HG03066 (cell line): ENCODE measurements around the gene FOXO1.

ENCODE experiments used
- ATAC-seq: cut with Tn5 transposase; IDR thresholded peaks from one replicate; pipeline ENCODE4 v1.9.1; 2021; ENCODE audit warnings: low read depth; ENCODE audit not compliant: unreplicated experiment

FOXO1 gene

GRCh38 chr13:40611635-40612034 is 54.8 kb downstream of the FOXO1 start:
- ATAC-seq: no peak

- ATAC-seq: no peak
Measured at GRCh38 chr13:40611004-40611403, 55.4 kb downstream of the FOXO1 start.

- ATAC-seq: no peak
Measured at GRCh38 chr13:40609972-40610726, 56.3 kb downstream of the FOXO1 start.

DNA sequence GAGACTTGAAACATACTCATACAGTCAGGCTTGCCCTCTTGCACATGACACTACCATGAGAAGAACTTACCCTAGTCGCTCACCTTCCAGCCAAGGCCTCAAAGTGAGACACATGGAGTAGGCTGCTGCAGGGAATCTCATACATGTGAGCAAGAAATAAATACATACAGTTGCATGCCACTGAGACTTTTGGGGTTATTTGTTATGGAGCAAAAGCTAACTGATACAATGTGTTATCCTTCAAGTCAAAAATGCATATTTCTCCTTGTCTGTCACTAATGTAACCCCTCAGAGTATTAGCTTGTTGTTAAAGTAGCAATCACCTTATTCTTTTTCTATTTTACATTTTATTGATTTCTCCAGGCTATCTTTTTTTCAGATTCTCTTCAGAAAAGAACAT is 58.1 kb downstream of the FOXO1 start:
- no peak for ATAC-seq

DNA sequence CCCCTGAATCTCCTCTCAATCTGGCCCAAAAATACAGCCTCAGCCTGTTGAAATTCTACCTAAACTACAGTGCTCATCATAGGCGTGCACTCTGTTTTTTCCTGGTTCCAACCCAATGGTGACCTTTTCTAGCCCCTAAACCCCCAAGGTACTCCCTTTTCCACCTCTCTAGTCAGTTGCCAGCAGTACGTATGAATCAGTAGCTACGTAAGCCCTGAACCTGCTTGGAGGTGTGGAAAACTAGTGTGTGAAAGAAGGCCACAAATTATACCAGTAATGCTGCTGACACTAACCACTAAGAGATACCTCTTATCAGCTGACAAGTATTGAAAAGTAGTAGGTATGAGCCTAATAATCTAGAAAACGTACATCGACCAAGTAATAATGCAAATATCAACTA is 60.9 kb downstream of the FOXO1 start:
- ATAC-seq: no peak

DNA sequence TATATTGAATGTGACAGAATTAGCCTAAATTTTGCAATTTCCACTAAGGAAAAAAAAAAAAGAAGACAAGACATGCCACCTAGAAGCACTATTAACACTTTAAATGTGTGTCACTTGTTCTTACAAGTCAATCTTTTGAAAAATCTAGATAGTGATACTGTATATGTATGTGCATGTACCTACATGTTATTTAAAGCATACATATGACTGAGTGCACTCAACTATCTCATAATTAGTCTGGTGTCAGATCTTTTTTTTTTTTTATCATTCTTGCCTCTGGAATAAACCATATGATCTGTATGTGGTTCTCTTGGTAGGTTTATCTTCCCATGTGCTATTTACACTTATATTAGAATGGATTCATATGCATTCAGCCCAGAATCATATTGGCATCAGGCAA is 62.3 kb downstream of the FOXO1 start:
- no peak for ATAC-seq

GRCh38 chr13:40600149-40600751 is 66.2 kb downstream of the FOXO1 start:
- no peak for ATAC-seq

GRCh38 chr13:40599747-40600146 is 66.7 kb downstream of the FOXO1 start:
- ATAC-seq: no peak

DNA sequence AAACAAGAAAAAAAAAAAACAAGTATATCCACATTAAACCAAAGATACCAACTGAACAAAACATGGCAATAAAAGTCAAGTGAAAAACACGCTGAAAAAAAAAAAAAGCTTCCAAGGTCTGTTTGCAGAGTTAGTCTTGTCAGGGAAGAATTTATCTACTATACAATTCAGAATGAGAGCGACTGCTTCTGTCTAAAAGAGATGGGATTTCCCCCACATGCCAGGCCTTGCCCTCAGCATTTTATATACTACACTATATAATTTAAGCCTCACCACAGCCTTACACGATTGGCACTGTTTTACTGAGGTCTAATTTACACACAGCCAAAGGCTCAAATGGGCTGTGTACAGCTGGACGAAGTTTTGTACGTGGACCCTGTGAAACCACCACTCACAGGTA is 67.3 kb downstream of the FOXO1 start:
- ATAC-seq: no peak

- ATAC-seq: no peak
Measured at GRCh38 chr13:40598569-40598968, 67.9 kb downstream of the FOXO1 start.

- ATAC-seq: no peak
Measured at GRCh38 chr13:40597735-40598365, 68.6 kb downstream of the FOXO1 start.

- no peak for ATAC-seq
Measured at GRCh38 chr13:40596484-40596883, 70.0 kb downstream of the FOXO1 start.

DNA sequence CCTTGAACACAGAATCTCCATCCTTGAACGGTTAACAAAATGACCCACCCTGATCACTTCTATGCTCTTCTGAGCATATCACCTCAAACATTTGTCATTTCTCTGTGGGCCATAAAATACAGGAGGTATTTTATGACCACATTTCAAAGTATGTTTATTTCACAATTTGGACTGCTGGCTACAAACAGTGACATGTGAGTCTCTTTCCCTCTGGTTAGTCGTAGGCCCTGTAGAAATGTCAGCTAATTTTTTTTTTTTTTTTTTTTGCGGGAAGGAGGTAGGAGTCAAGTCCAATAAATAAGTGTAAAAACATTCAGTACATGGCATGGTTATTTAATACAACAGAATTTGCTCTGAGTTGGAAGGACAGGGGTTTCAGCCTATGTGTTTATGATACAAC is 70.7 kb downstream of the FOXO1 start:
- no peak for ATAC-seq

- no peak for ATAC-seq
Measured at GRCh38 chr13:40592035-40592434, 74.4 kb downstream of the FOXO1 start.

DNA sequence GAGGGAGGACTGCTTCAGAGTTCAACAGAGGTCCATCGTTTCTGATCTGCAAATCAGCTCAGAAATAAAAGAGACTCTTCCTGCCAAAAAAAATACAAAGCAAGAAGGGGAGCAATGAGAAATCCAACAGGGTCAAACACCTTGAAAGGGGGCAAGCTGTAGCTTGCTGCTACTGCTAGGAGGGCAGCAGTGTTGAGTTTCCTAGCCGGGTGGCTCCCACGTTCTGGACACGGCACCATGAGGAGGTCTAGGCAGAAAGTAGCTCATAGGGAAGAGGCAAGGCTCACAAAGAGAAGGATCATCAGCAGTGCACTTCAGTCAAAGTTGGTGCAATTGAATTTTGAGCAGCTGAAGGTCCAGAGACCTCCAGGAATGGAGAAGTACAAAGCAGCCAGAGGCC is 75.3 kb downstream of the FOXO1 start:
- no peak for ATAC-seq

DNA sequence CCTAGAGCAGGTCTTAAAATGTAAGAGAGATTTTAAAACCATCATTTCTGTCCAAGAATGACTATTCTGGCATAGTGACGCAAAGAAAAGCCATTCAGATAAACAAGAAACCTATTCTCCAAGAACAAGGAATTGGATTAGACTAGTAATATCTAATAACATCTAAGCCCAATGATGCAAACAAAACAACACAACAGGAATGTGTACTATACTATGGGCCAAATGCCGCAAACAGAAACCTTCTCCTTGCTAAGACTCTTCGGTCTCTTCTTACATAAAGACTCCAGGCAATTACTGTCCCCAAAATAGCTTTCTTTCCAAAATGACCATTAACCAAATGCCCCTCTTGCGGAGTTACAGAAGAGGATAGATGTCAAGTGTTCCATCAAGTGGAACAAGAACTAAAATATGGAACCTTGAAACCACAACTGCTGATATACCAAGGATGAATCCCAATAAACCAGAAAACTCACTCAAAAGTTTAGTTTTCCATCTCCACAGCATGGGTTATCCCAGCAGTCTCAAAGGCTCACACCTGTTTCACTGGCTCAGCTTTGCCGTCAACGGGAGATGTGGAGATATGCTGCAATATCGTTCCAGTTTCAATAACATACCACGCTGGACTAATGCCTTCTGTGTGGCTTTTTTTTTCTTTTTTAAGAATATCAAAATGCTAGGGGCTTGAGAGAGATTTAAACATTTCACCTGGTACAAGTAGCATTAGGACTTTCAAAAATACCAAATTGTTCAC is 76.2 kb downstream of the FOXO1 start:
- ATAC-seq: peak; percentile 1

- ATAC-seq: peak; percentile 90
Measured at GRCh38 chr13:40589285-40590109, 76.9 kb downstream of the FOXO1 start.

- ATAC-seq: no peak
Measured at GRCh38 chr13:40588101-40588500, 78.3 kb downstream of the FOXO1 start.

GRCh38 chr13:40586886-40587565 is 79.4 kb downstream of the FOXO1 start:
- ATAC-seq: no peak
